Adipocyte (in vitro differentiated cells): ENCODE results near the gene FAM114A1.

ENCODE experiments used
- DNase-seq: peaks from one replicate; pipeline ENCODE4 v3.0.0-alpha.2; 2015; ENCODE audit warnings: low read depth
- H3K27me3 ChIP-seq: replicated peaks from 2 replicates; pipeline ENCODE4 v1.7.0; 2013; ENCODE audit warnings: mild to moderate bottlenecking, low read length, moderate library complexity; ENCODE audit not compliant: control insufficient read depth, insufficient read depth
- H3K36me3 ChIP-seq: 2 replicates; pipeline ENCODE4 v1.7.0; 2013; ENCODE audit warnings: low read length, mild to moderate bottlenecking, moderate library complexity; ENCODE audit not compliant: control insufficient read depth, insufficient read depth, severe bottlenecking
- H3K4me1 ChIP-seq: 2 replicates; pipeline ENCODE4 v1.7.0; 2013; ENCODE audit warnings: mild to moderate bottlenecking, low read length, moderate library complexity; ENCODE audit not compliant: control insufficient read depth, insufficient read depth
- H3K4me3 ChIP-seq: 2 replicates; pipeline ENCODE4 v1.7.0; 2013; ENCODE audit warnings: mild to moderate bottlenecking, low read length, moderate library complexity
- H3K9ac ChIP-seq: 2 replicates; pipeline ENCODE4 v1.7.0; 2013; ENCODE audit warnings: mild to moderate bottlenecking, low read length, moderate library complexity
- H3K9me3 ChIP-seq: 2 replicates; pipeline ENCODE4 v1.7.0; 2013; ENCODE audit warnings: mild to moderate bottlenecking, low read length, moderate library complexity; ENCODE audit not compliant: control insufficient read depth

FAM114A1 gene

DNA sequence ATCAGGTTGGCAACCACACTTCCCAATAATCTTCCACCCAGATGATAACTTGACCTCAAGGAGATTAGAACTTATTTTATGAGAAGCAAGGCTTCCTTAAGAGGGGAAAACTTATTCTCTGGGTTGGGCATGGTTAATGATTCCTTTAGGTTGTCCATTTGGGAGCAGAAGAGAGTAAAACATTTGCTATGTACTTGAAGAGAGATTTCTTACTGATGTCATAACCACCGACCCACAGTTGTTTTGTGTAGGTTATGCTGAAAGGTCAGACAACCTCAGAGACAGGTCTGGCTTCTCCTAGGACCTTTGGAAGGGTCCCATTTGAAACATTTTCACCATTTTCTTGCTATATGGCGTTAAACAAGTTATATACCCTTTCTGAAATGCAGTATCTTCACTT lies 56.1 kb downstream of the FAM114A1 start:
- Histone ChIP-seq H3K36me3 (peaks cover 95% of the 10 kb centered on the region), H3K4me3 (no peak overlapping the region), H3K9me3 (no peaks in the 10 kb centered on the region), H3K27me3 (no peaks in the 10 kb centered on the region), H3K9ac (no peak overlapping the region), H3K4me1 (no peaks in the 10 kb centered on the region)
- DNase-seq = no peak

DNA sequence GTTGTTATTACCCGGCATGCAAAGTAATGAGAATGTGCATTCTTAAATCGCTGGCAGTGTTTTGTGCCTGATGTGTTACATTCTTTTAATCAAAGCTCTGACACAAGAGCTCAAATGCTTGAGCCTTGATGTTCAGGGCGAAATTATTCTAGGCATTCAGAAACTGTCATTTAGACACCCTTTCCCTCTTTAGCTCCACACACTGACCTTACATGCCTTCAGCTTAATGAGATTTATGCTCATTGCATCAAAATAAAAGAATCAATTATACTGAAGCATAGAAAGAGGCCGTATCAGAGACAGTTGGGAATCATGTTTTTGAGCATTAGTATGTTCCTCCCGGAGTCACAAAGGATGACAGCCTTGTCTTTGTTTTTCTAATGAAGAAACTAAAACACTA lies 56.7 kb downstream of the FAM114A1 start:
- Histone ChIP-seq H3K4me1 (no peaks in the 10 kb centered on the region), H3K9me3 (no peaks in the 10 kb centered on the region), H3K36me3 (peaks cover 95% of the 10 kb centered on the region), H3K27me3 (no peaks in the 10 kb centered on the region), H3K9ac (no peak overlapping the region), H3K4me3 (no peak overlapping the region)
- DNase-seq = no peak

DNA sequence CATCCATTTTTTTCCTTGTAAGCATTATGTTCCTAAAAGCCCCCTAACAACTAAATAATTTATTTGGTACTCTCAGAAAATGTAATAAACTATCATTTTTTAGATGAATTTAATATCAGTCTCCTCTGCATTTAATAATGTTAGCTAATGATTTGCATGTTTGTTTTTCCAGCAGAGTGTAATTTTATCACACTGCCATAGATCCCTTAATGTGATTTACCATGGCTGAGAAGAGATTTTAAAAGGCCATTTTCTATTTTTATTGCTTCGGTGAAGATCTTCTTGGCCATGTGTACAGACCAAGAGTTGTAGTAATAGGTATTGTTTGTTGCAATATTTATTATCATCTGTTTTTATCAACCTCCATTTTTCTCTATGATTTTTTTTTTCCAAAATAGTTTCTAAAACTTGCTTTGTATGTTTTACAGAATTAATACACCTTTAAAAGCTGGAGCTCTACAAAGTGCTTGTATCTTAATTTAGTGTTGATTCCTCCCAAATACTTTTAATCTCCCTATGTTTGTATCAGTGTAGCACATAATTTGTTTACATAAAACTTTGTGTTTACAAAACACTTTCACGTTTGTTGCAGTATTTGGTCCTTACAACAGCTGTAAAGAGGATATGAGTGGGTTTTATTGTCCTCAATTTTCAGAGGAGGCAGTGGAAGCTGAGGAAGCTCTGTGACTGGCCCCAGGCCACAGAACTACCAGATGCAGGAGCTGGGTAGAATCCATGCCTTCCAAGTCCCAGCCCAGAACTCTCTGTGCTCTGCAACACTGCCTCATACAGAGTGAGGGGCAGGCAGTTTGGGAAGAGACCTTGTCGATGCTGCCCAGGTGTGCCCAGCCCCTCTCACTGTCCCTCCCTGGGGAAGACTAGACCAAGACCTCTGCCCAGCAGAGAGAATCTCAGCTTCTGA lies 58.1 kb downstream of the FAM114A1 start:
- H3K36me3 ChIP-seq = peaks cover 95% of the 10 kb centered on the region
- no peak for DNase-seq
- no peaks in the 10 kb centered on the region for H3K4me1 ChIP-seq
- no peaks in the 10 kb centered on the region for H3K27me3 ChIP-seq
- H3K4me3 ChIP-seq = no peak overlapping the region
- no peak overlapping the region for H3K9ac ChIP-seq
- no peaks in the 10 kb centered on the region for H3K9me3 ChIP-seq

DNA sequence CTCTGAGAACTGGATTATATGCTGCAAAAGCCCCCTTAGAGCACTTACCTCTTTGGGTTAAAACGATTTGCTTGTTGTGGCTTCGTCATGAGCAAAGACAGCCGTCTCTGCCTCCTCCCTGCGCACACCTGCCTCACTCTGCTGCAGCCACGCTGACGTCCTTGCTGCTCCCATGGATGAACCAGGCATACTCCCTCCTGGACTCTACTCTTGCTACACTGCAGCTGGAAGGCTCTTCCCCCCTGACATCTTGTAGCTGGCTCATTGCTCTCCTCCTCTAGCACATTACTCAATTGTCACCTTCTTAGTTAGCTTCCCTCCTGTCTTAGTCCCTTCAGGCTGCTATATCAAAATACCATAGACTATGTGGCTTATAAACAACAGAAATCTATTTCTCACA lies 59.3 kb downstream of the FAM114A1 start:
- DNase-seq = no peak
- H3K36me3 ChIP-seq = peaks cover 95% of the 10 kb centered on the region
- H3K4me1 ChIP-seq = no peaks in the 10 kb centered on the region

DNA sequence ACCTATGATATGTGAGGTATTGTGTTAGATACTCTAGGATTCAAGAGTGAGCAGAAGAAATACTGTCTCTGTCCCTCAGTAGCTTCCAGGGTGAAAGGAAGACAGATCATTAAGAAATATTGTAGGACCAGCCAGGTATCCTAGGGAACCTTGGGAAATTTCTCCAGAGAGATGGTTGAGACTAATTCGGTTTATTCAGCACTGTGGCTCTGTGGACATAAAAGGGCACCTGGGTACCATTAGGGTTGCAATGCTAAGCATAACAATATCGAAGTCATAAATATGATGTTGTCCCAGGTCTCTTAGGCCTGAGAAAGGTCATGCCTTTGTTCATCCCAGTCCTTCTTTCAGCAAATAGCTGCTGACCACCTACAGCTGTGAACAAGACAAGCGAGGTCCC lies 61.0 kb downstream of the FAM114A1 start:
- no peaks in the 10 kb centered on the region for H3K27me3 ChIP-seq
- H3K4me3 ChIP-seq = no peak overlapping the region
- H3K36me3 ChIP-seq = peaks cover 98% of the 10 kb centered on the region
- no peak overlapping the region for H3K9ac ChIP-seq
- H3K4me1 ChIP-seq = no peaks in the 10 kb centered on the region
- DNase-seq = no peak
- H3K9me3 ChIP-seq = no peaks in the 10 kb centered on the region

More for the DNA sequence above, 59.3 kb downstream of the FAM114A1 start:
- H3K9ac ChIP-seq = no peak overlapping the region
- no peaks in the 10 kb centered on the region for H3K27me3 ChIP-seq
- H3K4me3 ChIP-seq = no peak overlapping the region
- H3K9me3 ChIP-seq = no peaks in the 10 kb centered on the region

DNA sequence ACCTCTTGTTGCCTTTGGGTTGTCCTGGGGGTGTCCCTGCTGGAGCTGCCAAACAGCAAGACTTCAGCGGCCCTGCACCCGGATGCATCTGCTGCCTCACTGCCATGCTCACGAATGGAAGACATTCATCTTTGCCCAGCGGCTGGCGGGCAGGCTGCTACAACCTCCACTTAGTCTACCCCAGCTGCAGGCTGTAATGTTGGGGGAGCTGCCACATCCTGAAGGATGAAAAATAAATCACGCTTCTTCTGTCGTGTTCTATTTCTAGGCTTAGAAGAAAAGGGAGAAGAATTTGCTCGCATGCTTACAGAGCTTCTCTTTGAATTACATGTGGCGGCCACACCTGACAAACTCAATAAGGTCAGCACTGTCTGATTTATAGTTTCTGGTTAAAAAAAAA lies 61.4 kb downstream of the FAM114A1 start:
- Histone ChIP-seq H3K27me3 (no peaks in the 10 kb centered on the region), H3K9ac (no peak overlapping the region), H3K36me3 (peaks cover 98% of the 10 kb centered on the region), H3K9me3 (no peaks in the 10 kb centered on the region), H3K4me1 (no peaks in the 10 kb centered on the region), H3K4me3 (no peak overlapping the region)
- no peak for DNase-seq

DNA sequence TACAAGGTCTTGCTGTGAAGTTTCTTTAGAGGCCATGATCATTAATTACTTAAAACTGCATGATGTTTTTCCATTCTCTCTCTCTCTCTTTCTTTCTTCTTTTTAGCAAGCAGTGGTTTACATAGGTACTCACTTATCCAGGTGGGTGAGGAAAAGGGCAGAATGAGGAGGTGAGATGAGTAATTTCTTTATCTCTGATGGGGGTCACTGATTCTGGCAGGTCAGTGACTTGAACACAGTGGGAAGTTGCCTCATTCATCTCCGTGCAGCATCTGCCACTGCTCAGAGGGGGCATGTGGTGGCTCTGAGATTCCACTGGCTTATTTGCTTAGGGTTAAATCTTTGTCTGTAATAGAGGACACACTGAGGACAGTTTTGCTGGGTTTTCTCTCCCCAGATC lies 62.6 kb downstream of the FAM114A1 start:
- Histone ChIP-seq H3K27me3 (no peaks in the 10 kb centered on the region), H3K4me1 (no peaks in the 10 kb centered on the region), H3K36me3 (peaks cover 98% of the 10 kb centered on the region), H3K4me3 (no peak overlapping the region), H3K9ac (no peak overlapping the region), H3K9me3 (no peaks in the 10 kb centered on the region)
- no peak for DNase-seq

DNA sequence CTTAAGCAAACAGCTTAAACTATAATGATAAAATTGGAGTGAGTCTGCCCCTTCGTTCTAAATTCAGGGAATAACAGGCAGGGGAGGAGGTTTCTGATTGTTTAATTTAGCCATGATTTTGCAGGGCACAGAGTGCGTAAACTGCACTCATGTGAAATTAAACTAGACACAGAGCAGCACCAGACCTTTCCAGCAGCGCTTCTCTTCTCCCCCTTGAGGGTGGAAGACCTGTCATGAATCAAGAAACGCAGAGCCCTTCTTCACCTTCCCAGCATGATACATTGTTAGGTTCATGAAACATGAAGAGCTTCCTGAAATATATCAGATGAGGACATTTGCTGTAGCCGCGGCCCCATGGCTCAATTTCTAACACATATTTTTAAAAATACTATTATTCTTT lies 63.1 kb downstream of the FAM114A1 start:
- peaks cover 98% of the 10 kb centered on the region for H3K36me3 ChIP-seq
- H3K4me1 ChIP-seq = no peaks in the 10 kb centered on the region
- DNase-seq = no peak

DNA sequence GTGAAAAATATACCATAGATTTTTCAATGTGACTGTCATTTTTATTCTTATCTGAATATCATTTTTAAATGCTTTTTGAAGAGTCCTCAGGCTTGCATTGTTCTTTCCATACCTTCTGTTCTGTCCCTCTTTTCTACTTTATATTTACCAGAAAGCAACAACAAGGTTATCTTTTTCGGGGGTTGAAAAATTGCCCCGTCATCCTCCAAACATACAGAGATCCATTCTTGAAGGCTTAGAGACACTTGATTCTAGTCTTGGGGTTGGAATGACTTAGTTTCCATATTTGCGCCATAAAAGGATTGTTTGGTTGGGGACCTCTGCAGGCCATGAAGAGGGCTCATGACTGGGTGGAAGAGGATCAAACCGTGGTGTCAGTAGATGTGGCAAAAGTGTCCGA lies 63.5 kb downstream of the FAM114A1 start:
- H3K4me1 ChIP-seq = no peaks in the 10 kb centered on the region
- H3K4me3 ChIP-seq = no peak overlapping the region
- H3K9ac ChIP-seq = no peak overlapping the region
- no peaks in the 10 kb centered on the region for H3K9me3 ChIP-seq
- no peak for DNase-seq
- H3K27me3 ChIP-seq = no peaks in the 10 kb centered on the region
- peaks cover 96% of the 10 kb centered on the region for H3K36me3 ChIP-seq

More for the DNA sequence above, 63.1 kb downstream of the FAM114A1 start:
- H3K9me3 ChIP-seq = no peaks in the 10 kb centered on the region
- H3K9ac ChIP-seq = no peak overlapping the region
- no peaks in the 10 kb centered on the region for H3K27me3 ChIP-seq
- no peak overlapping the region for H3K4me3 ChIP-seq

DNA sequence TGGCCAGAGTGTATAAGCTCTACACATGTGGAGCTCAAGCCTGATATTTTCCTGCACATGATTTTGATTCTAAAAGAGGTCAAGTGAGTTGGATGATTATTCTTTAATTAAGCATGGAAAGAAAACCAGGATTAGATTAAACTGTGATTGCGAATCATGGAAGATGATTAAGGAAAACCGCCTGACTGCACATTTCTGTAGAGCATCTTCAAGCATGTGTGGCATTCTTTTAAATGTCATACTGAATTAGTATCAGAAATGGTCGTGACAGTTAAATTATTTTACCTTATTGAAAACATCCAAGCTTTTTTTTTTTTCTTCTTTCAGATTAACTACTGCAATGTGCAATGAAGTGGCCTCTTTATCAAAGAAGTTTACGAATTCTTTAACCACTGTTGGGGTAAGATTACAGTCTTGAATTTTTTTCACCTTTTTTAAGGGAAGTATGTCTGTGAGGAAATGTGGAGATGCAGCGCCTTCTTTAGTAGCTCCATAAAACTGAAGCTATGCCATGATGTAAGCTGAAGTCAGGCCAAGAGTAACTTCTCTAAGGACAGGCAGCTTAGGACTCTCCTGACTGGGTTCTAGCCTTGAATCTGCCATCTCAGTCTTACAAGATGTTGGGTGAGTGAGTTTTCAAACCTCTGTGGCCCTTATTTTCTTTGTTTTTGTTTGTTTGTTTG lies 67.9 kb downstream of the FAM114A1 start:
- no peak overlapping the region for H3K9ac ChIP-seq
- H3K4me1 ChIP-seq = no peaks in the 10 kb centered on the region
- H3K27me3 ChIP-seq = no peaks in the 10 kb centered on the region
- peaks cover 98% of the 10 kb centered on the region for H3K36me3 ChIP-seq
- peak; percentile 63 for DNase-seq
- H3K9me3 ChIP-seq = no peaks in the 10 kb centered on the region
- H3K4me3 ChIP-seq = no peak overlapping the region

DNA sequence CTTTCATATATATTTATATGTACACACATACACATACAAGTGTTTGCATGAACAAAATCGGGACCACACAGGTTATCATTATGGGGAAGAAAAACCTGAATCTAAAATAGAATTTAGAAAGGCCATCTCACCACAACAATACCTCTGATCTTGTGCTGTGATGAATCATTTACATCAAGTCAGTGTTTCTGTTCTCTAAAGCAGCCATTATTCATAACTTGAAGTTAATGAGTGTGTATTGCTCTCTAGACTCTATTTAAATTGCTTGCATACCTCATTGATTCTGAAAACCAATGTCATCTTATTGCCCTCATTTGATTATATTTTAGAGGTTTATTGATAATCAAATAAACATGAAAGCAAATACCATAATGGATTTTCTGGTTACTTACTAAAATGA lies 71.6 kb downstream of the FAM114A1 start:
- no peak overlapping the region for H3K4me3 ChIP-seq

More for the DNA sequence above, 71.6 kb downstream of the FAM114A1 start:
- DNase-seq = no peak
- H3K27me3 ChIP-seq = no peaks in the 10 kb centered on the region
- no peak overlapping the region for H3K9ac ChIP-seq
- H3K36me3 ChIP-seq = peaks cover 91% of the 10 kb centered on the region
- H3K9me3 ChIP-seq = no peaks in the 10 kb centered on the region
- peaks cover 11% of the 10 kb centered on the region for H3K4me1 ChIP-seq
